ENCODE results near the gene EID2B. TPM values are rescaled to one million over a fixed set of nuclear protein-coding genes. Genes with fewer than 3 reads are reported as not detected.
A peak's percentile ranks its signal among the peaks of the same experiment; 100 is the strongest.

EID2B gene
- 3.2 TPM for total RNA-seq (ENCODE audit: unreplicated experiment)
- long read RNA-seq, partial matches to known transcripts, result 0 of 5 reads
- long read RNA-seq, other reads (novel, unspliced or antisense), result 0 of 5 reads

- H3K27me3 Mint-ChIP-seq (ENCODE audit: unreplicated experiment), result no peaks in the 10 kb centered on the region
- no peaks in the 10 kb centered on the region for H3K4me1 Mint-ChIP-seq (ENCODE audit: unreplicated experiment)
Observed at GRCh38 chr19:39532233-39533002, at the start of gene EID2B. Gene EID2B (minus strand): TSS chr19:39532852. CDS start chr19:39532802, 50 bp downstream.

GRCh38 chr19:39582442-39582841, 49.8 kb upstream of the EID2B start:
- Mint-ChIP-seq H3K27me3 (ENCODE audit: unreplicated experiment) (peaks cover 2% of the 10 kb centered on the region), H3K4me1 (ENCODE audit: unreplicated experiment) (no peaks in the 10 kb centered on the region), H3K9me3 (ENCODE audit: unreplicated experiment) (no peaks in the 10 kb centered on the region), H3K27ac (ENCODE audit: unreplicated experiment) (no peak overlapping the region), H3K4me3 (ENCODE audit: unreplicated experiment) (no peak overlapping the region), H3K36me3 (ENCODE audit: low read depth, unreplicated experiment) (no peaks in the 10 kb centered on the region)
- no peak for TF ChIP-seq CTCF (IDR thresholded peaks at IDR 0.05; ENCODE audit: unreplicated experiment)
- DNase-seq (ENCODE audit: low spot score), result no peak

More at GRCh38 chr19:39532233-39533002, at the start of gene EID2B:
- no peak within 1 kb of the TSS for H3K27ac Mint-ChIP-seq (ENCODE audit: unreplicated experiment)
- peak within 1 kb of the TSS; percentile 96 for H3K4me3 Mint-ChIP-seq (ENCODE audit: unreplicated experiment)
- peak; percentile 90 for TF ChIP-seq CTCF (IDR thresholded peaks at IDR 0.05; ENCODE audit: unreplicated experiment)
- DNase-seq (ENCODE audit: low spot score), result peak; percentile 95
- no peaks in the 10 kb centered on the region for H3K9me3 Mint-ChIP-seq (ENCODE audit: unreplicated experiment)
- H3K36me3 Mint-ChIP-seq (ENCODE audit: low read depth, unreplicated experiment), result peaks cover 4% of the 10 kb centered on the region

- no peak overlapping the region for H3K4me3 Mint-ChIP-seq (ENCODE audit: unreplicated experiment)
Observed at GRCh38 chr19:39568604-39569003, 36.0 kb upstream of the EID2B start.

GRCh38 chr19:39566064-39566463, 33.4 kb upstream of the EID2B start:
- no peaks in the 10 kb centered on the region for H3K9me3 Mint-ChIP-seq (ENCODE audit: unreplicated experiment)
- no peak overlapping the region for H3K27ac Mint-ChIP-seq (ENCODE audit: unreplicated experiment)
- H3K4me1 Mint-ChIP-seq (ENCODE audit: unreplicated experiment), result no peaks in the 10 kb centered on the region
- no peak overlapping the region for H3K4me3 Mint-ChIP-seq (ENCODE audit: unreplicated experiment)
- TF ChIP-seq CTCF (IDR thresholded peaks at IDR 0.05; ENCODE audit: unreplicated experiment), result no peak
- H3K27me3 Mint-ChIP-seq (ENCODE audit: unreplicated experiment), result no peaks in the 10 kb centered on the region
- H3K36me3 Mint-ChIP-seq (ENCODE audit: low read depth, unreplicated experiment), result no peaks in the 10 kb centered on the region
- DNase-seq (ENCODE audit: low spot score), result no peak

More at GRCh38 chr19:39568604-39569003, 36.0 kb upstream of the EID2B start:
- Mint-ChIP-seq H3K4me1 (ENCODE audit: unreplicated experiment) (no peaks in the 10 kb centered on the region), H3K9me3 (ENCODE audit: unreplicated experiment) (no peaks in the 10 kb centered on the region), H3K36me3 (ENCODE audit: low read depth, unreplicated experiment) (no peaks in the 10 kb centered on the region), H3K27me3 (ENCODE audit: unreplicated experiment) (no peaks in the 10 kb centered on the region), H3K27ac (ENCODE audit: unreplicated experiment) (no peak overlapping the region)
- no peak for TF ChIP-seq CTCF (IDR thresholded peaks at IDR 0.05; ENCODE audit: unreplicated experiment)
- no peak for DNase-seq (ENCODE audit: low spot score)

GRCh38 chr19:39563408-39563807, 30.8 kb upstream of the EID2B start:
- H3K27ac Mint-ChIP-seq (ENCODE audit: unreplicated experiment), result no peak overlapping the region
- no peak for DNase-seq (ENCODE audit: low spot score)
- no peaks in the 10 kb centered on the region for H3K4me1 Mint-ChIP-seq (ENCODE audit: unreplicated experiment)
- H3K4me3 Mint-ChIP-seq (ENCODE audit: unreplicated experiment), result no peak overlapping the region
- H3K9me3 Mint-ChIP-seq (ENCODE audit: unreplicated experiment), result no peaks in the 10 kb centered on the region
- no peaks in the 10 kb centered on the region for H3K36me3 Mint-ChIP-seq (ENCODE audit: low read depth, unreplicated experiment)
- no peak for TF ChIP-seq CTCF (IDR thresholded peaks at IDR 0.05; ENCODE audit: unreplicated experiment)
- no peaks in the 10 kb centered on the region for H3K27me3 Mint-ChIP-seq (ENCODE audit: unreplicated experiment)
